Measurements from ENCODE around the gene RAD23B. TPM values are rescaled to one million over a fixed set of nuclear protein-coding genes. Genes with fewer than 3 reads are reported as not detected.

The RAD23B gene
- total RNA-seq, 1 donor from 2014 or later, result 90.6 TPM

DNA sequence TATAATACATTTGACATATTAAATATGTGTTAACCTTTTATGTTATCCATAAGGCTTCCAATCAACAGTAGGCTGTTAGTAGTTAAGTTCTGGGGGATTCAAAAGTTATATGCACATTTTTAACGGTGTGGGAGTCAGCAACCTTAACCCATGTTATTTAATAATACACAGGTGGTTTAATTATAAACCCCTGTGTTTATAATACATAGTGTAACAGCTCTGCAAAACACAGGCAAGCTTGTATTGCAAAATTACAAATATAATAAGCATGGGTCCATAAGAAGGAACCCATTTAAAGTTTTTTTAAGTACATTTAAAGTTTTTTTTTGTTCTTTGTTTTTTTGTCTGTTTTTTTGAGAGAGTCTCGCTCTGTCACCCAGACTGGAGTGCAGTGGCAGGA, 14.5 kb upstream of the RAD23B start:
- DNase-seq (ENCODE audit: low read depth), result peak; percentile 48

GRCh38 chr9:107269254-107269653, 13.8 kb upstream of the RAD23B start:
- no peak for DNase-seq (ENCODE audit: low read depth)

DNA sequence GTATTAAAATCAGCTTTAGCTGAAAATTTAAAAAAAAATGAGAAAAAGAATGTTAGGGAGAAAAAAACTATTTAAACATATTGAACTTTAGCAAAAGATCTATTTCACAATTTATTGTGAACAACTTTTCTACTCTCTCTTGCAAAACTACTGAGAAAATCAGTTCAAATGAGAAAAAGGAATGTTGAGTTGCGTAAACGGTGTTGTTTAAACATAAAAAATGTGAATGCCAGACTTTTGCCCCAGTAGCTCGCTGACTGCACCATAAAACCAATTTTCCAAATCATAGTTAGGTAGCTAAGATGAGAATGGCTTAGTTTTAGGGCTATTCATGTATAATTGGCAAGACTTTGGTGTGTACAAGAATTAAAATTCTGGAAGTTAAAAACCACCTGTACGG, 13.4 kb upstream of the RAD23B start:
- DNase-seq (ENCODE audit: low read depth), result peak; percentile 68

DNA sequence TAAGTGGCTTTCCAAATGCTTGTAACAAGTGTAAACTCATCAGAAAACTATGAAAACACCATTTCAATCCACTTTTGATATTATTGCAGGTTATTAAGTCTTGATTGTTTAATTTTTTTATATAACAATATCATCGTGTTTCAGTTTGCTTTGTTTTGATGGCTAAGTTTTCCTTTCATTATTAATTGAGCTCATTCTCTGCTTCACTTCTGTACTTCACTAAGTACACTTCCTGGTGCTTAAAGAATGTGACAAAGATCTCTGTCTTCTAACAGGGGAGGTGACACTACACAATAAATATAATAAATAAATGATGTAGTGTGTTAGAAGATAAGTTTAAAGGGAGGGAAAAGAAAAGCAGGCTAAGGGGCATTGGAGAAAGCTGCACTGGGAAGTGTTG, 13.0 kb upstream of the RAD23B start:
- DNase-seq (ENCODE audit: low read depth), result no peak

DNA sequence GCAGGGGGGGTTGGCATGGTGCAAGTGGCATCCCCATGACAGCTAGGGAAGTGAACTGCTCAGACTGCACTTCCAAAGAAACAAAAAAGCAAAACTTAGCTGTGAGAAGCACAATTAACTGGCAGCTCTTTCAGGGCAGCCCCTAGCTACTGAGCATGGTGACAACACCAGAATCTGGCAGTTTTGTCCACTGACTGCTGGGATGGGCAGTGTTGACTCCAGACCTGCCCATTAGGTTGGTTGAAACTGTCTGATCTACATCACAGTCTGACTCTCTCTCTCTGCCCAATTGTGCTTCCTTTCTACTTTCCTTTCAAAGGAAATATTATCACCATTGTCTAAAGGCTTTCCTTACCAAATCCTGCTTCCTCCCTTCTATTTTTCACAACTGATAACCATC, 12.5 kb upstream of the RAD23B start:
- DNase-seq (ENCODE audit: low read depth), result no peak

GRCh38 chr9:107273634-107274033, 9.4 kb upstream of the RAD23B start:
- no peak for DNase-seq (ENCODE audit: low read depth)

DNA sequence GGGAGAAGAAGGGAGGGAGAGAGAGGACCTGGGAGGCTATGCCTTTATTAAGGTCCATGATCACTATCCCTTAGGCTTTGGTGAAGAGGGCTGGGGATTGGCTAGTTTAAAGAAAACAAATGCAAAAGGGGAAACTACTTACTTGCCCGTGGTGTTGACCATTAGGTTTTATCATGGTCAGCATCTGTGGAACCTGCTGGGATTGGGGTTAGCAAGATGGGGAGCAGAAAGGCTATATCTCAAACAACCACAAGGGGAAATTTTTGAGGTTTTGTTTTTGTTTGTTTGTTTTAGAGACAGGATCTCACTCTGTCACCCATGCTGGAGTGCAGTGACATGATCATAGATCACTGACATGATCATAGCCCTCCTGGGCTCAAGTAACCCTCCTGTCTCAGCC, 9.0 kb upstream of the RAD23B start:
- no peak for DNase-seq (ENCODE audit: low read depth)

DNA sequence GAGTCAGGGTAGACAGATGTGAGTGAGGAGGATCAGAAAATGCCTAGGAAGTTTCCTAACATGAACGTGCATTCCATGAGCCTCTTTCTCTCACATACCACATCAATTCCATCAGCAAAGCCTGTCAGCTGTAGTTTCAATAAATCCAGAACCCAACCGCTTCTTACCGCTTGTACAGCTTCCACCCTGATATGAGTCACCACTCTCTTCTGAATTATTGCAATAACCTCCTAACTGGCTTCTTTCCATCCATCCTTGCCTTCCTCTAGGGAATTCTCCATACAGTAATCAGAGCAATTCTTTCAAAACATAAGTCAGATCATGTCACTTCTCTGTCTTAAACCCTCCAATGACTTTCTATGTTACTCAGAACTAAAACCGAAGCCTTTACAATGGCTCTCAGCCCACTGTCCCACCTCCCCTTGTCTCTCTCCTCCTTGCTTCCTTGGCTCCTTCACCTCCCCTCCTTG, 8.1 kb upstream of the RAD23B start:
- peak; percentile 94 for DNase-seq (ENCODE audit: low read depth)

GRCh38 chr9:107275530-107275929, 7.5 kb upstream of the RAD23B start:
- no peak for DNase-seq (ENCODE audit: low read depth)

- DNase-seq (ENCODE audit: low read depth), result no peak
These were observed 5.9 kb upstream of the RAD23B start for GRCh38 chr9:107276966-107277710.

GRCh38 chr9:107277801-107278200, 5.3 kb upstream of the RAD23B start:
- DNase-seq (ENCODE audit: low read depth), result no peak

- DNase-seq (ENCODE audit: low read depth), result no peak
These were observed 4.0 kb upstream of the RAD23B start for GRCh38 chr9:107279086-107279485.

GRCh38 chr9:107280543-107280942, 2.5 kb upstream of the RAD23B start:
- DNase-seq (ENCODE audit: low read depth), result no peak

- DNase-seq (ENCODE audit: low read depth), result no peak
These were observed 1.9 kb upstream of the RAD23B start for GRCh38 chr9:107281184-107281583.

DNA sequence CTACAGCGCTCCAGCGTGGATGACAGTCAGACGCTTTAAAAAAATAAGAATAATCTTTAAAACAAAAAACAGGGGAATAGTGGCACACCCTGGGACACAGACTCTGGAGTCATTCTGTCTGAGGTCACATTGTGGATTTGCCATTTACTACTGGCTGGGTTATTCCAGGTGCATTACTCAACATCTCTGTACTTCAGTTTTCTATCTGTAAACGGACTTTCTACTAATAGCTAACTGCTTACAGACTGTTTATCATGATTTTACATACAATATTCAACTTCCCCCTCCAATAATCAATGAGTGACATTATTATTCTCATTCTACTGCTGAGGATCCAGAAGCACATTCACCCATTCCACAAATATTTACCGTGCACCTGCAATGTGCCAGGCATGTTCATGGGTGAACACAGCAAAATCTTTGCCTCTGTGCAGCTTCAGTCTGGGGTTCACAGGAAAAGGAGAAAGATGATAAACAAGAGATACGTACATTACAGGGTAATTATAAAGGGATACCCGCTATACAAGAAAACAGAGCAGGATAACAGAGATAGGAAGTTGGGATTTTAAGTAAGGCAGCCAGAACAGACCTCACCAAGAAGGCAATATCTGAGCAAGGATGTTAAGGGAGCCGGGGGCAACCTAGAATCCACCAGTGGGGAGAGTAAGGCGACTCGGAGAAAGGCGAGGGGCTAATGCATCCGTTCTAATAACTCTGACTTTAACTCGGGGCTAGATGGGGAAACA, 984 bp upstream of the RAD23B start:
- no peak for DNase-seq (ENCODE audit: low read depth)

DNA sequence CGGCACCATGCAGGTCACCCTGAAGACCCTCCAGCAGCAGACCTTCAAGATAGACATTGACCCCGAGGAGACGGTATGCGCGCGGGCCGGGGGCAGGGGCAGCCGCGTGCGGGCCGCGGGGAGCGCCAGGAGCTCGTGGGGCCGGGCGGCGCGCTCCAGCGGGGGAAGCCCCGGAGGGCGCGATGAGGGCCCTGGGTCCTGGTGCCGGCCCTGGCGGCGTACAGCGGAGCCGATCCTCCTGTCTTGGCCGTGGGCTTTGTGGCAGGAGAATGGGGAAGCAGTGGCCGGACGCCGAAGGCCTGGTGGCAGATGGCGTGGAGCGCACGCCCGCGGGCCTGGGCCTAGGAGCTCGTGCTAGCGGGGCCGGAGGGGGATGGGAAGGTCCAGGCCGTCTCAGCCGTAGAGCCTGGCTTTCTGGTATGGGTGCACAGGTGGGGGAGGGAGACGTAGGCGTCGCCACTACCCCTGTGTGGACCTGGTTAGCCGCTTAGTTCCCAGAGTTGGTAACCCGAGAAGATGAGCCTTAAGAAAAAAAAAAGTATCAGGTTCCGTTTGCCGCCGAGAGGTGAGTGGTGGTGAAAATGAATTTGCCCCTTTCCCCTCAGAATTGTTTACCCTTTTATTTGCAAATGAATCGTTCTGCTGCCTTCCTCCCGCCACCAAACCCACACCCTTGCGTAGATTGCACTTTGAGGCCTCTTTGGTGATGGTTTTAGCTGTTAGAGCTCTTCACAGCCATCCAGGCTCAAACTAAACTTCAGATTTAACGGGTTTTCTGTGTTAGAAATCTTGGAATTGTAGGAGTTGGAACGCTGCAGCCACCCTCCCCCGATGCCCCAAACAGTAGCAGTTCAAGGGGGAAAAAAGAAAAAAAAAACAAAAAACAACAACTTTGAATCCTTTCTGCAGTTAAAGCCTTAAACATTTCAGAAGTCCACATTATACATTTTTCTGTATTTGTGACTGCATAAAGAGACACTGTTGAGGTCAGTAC, 841 bp downstream of the RAD23B start:
- peak; percentile 65 for DNase-seq (ENCODE audit: low read depth)

GRCh38 chr9:107284636-107285035, 1.6 kb downstream of the RAD23B start:
- DNase-seq (ENCODE audit: low read depth), result no peak

DNA sequence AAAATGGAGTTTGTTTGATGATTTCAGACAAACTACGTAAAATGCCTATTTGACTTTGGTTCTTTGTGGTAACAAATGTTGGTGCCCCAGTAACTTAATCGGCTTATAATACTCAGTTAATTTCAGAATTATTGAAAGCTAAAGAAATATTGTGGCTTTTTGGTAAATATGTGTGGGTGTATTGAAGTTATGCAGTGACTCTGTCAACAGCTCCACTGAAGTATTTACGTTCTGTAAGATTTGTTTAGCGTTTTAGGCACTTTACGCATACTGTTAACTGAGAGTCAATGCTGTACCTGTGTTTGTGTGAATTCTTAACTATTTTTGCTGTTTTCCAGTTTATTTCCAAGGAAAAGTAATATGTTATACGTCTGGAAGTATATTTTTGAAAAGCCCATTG, 2.2 kb downstream of the RAD23B start:
- DNase-seq (ENCODE audit: low read depth), result no peak

GRCh38 chr9:107286057-107286456, 3.0 kb downstream of the RAD23B start:
- peak; percentile 83 for DNase-seq (ENCODE audit: low read depth)

DNA sequence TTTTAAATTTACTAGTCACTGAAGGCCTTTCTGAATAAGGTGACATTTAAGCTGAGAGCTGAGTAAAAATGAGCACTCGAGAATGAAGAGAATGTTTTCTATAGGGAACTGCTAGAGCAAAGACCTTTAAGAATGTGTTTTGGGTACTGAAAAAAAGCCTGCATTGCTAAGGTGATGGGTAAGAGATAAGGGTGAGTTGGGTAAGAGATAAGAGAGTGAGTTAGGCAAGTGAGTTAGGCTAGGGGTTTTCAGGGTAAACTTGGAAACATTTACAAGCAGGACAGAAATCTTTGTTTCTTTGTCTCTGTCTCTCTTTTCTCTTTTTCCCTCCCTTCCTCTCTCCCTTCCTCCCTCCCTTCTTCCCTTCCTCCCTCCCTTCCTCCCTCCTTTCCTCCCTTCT, 5.6 kb downstream of the RAD23B start:
- DNase-seq (ENCODE audit: low read depth), result no peak

GRCh38 chr9:107290619-107291018, 7.5 kb downstream of the RAD23B start:
- no peak for DNase-seq (ENCODE audit: low read depth)
